ENCODE measurements around the gene CSF2RB.
"Not testable (repeated sequence)": the region's sequence is repeated elsewhere in the genome, so short reads cannot be mapped to it uniquely, and the experiment has no call there.

CSF2RB gene

DNA sequence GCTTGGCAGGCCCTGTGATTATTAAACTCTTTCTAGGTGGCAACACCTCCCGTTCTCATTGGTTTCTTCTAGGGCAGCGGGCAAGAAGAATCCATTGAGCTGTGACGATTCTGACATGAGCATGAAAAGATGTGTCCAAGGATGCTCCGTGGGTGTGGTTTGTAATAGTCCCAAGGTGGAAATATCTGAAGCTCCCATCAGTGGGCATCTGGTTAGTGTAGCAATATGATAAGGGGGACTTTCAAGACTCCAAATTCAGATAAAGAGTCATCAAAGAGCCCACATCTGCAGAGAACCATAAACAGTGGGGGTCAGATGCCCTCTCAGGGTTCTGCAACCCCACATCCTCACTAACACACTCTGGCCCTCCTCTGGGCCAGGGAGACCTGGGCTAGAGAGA lies 63.2 kb downstream of the CSF2RB start:
- no peak for DNase-seq

DNA sequence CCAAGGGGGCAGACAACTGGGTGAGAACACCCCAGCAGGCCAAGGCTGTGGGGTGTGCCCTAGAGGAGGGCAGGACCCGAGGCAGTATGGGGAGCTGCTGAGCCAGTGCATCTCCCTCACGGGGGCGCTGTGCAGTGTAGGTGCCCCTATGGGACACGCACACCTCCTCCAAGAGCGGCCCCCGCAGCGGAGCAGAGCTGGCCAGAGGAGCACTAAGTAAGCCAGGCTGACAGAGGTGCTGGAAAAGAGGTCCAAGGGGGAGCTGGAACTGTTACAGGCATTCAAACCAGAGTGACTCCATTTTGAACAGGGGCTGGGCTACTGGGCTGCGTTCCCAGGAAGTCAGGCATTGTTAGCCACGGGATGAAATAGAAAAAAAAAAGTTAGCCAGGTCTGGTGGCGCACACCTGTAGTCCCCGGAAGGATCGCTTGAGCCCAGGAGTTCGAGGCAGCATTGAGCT lies 64.0 kb downstream of the CSF2RB start:
- DNase-seq, result peak; percentile 37

DNA sequence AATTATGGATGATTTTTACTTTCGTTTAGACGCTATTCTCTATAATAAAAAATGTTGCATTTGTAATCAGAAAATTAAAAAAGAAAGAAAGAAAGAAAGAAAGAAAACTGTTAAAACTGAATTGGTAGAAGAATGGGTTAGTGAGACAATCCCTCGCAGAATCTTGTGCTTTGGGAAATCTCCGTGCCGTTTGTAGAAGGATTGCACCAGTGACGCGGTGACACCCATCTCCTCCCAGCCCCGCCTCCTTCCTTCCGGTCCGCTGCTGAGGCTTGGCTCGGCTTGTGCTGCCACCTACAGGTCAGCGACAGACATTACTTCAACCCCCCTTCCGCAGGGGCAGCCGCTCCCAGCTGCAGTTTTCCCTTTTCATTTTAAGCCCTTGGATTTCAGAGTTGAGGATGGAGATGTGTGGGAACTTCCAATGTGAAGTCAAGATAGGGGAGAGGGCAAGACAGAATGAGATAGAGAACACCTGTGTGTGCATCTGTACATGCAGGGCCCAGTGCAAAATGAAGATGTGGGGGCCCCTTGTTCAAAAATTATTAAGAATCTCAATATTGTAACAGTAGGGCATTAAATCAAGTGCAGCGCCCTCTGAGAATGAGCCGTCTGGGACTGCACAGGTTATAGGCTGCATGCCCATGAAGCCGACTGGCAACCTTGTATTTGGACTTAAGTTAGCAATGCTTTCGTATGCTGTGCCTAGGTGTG lies 64.7 kb downstream of the CSF2RB start:
- DNase-seq, result peak; percentile 53

DNA sequence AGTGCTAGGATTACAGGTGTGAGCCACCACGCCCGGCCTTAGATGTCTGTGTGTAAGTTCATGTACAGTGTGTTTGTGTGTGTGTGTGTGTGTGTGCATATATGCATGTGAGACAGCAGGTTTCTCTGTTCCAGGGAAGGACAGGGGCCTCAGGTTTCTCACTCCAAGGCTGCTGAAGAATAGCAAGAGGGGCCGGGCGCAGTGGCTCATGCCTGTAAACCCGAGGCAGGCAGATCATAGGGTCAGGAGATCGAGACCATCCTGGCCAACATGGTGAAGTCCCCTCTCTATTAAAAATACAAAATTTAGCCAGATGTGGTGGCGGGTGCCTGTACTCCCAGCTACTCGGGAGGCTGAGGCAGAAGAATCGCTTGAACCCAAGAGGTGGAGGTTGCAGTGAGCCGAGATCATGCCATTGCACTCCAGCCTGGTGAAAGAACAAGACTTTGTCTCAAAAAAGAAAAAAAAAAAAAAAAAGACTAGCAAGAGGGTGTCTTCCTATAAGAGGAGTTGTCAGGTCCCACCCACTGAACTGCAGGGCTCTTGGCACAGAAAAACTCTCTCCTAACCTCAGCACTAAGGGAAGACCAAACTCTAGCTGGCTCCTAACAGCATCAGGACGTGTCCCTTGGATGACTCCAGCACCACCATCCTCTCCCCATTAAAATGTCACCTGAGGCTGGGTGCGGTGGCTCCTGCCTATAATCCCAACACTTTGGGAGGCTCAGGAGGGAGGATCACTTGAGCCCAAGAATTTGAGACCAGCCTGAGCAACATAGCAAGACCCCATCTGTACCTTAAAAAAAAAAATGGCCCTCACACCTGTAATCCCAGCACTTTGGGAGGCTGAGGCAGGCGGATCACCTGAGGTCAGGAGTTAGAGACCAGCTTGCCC lies 65.8 kb downstream of the CSF2RB start:
- DNase-seq, result no peak

DNA sequence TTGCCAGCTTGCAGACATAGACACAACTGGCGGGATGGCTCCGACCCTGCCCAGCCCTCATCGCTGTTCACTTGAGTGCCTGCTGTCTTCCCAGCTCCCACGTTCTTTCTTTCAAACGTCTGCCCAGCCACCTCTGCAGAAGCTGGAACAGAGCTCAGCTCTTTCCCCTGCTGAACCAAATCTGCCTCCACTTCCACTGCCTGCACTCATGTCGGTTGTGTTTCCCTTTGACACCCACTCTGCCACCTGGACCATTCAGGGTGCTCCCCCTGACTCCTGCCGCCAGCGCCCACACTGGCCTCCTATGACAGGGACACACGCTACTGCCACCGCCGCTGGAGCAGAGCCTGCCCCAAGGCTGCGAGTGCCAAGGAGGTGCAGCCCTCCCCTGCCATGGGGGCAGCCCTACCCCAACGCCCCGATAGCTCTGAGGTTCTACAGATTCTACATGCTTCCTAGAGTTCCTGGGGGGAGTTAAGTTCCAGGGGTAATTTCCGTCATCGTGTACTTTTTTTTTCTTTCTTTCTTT lies 67.9 kb downstream of the CSF2RB start:
- DNase-seq, result no peak

DNA sequence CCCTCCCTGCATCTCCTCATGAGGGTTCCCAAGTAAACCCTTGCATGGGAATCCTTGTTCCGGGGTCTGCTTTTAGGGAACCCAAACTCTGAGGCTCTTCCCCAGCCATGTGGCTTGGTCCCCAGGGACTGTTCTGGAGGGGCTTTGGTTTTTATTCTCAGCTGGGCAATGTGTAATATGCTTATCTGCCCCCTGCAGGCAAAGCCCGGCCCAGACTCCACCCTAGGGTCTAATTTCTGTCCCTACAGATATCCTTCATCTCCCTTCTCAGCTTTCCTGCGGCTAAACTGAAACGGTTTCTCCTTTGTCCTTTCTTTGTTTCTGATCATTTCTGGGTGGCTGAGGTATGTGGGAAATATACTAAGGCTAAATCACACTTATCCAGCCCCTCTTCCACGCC lies 68.7 kb downstream of the CSF2RB start:
- DNase-seq, result no peak

DNA sequence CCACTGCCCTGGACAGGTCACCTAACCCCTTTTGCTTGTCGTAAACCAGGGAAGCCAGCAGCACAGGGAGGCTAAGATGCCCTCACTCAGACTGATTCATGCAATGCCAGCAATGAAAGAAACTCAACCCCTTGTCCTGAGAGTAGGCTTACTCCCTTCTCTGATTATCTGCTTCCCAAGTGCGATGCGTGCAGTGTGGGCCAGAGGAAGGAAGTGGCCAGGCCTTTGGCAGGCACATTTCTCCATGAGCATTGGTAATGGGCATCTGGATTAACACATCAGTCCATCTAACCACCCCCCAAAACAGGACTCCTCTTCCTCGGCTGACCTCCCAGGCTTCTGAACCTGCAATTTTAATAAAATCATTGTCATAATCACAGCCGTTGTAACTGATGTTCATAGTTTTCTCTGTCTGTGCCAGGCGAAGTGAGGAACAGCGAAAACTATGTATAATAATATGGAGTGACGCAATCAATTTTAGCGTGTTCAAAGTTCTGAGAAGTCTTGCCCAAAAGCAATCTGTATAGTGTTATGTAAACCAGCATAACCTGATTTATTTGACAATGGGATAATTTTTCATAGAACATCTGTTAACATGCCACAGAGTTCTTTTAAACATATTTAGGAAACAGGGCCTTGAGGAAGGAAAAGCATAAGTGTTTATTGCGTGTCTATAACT lies 71.9 kb downstream of the CSF2RB start:
- no peak for DNase-seq

DNA sequence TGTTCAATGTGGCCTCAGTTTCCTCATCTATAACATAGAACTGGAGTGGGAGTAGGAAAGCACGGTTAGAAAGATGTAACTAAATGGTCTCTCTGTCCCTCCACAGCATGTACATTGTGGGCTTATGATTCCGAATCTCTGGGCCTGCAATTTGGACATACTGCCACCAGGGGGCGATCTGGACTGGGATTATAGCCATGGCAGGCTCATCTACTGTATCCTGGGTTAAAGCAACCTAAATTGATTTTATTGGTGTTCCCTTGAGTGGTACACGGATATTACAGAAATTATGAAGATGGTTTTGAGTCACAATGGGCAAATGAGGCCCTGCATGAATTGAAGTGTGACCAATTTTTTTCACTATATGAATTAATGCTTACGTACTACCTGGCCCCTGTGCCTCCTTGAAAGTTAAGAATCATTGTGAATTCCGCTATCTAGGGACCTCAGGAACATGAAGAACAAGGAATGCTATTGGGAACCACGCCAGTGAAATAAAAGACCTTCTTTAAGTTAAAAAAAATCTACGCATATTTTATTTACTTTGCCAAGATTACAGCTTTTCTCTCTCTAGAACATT lies 72.9 kb downstream of the CSF2RB start:
- no peak for DNase-seq

DNA sequence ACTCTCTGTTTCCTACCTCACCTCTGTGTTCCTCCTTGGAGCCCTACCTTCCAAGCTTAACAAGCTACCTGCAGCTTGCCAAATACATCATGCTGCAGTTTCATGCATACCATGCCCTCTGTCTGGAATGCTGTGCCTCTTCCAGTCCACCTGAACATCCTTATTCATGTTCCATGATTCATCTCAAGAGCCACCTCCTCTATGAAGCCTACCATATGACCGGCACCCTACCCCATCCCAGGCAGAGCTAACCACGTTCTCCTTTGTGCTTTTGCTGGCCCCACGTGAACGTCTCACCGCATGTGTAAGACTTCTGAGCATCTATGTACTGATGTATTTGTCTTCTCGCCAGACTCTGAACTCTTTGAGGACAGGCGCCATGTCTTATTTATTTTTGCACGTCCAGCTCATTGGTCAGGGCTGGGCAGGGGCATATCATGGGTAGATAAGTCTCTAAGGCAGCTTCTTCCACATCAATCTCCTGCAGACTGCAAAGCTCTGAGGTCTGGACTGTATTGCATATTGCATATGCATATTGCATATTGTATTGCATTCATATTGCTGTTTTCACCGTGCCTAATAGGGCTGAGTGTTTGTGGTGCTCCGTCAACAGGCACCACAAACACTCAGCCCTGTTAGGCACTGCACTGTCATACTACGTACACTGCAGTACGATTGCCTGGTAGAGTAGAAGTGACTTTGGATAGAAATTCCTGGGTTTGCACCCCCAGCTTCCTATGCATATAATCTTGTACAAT lies 74.8 kb downstream of the CSF2RB start:
- DNase-seq, result no peak

DNA sequence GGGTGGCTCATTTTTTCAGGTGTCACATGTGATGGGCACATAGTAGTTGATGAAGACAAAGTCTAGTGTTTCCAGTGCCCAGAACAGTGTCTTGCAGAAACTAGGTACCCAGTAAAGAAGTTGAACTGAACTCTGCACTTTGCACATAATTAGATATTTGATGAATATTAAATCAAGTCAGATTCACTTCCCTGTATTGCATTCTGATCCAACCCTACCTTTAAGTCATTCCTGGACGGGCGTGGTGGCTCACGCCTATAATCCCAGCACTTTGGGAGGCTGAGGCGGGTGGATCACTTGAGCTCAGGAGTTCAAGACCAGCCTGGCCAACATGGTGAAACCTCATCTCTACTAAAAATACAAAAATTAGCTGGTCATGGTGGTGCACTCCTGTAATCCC lies 75.6 kb downstream of the CSF2RB start:
- DNase-seq, result not testable (repeated sequence)
